Adrenal gland (tissue), 12 donors: ENCODE data around the gene NUF2. TPM values are rescaled to one million over a fixed set of nuclear protein-coding genes. Genes with fewer than 3 reads are reported as not detected.
"Not testable (repeated sequence)": the region's sequence is repeated elsewhere in the genome, so short reads cannot be mapped to it uniquely, and the experiment has no call there.

ENCODE experiments used
- DNase-seq, 7 donors: peaks; one replicate each; pipeline ENCODE4 v3.0.0-alpha.2; 2019 to 2020
- H3K27ac ChIP-seq, 5 donors: fragments of 200-600 bp; sonication (generic) in 4 of 5; 1 replicate in 3 of 5; 2 replicates in 2 of 5; pipeline versions ENCODE4 v1.5.1 to v1.8.0; 2016 to 2020; ENCODE audit warnings: mild to moderate bottlenecking in 1 of 5
- H3K27me3 ChIP-seq: fragments of 200-600 bp; 2 replicates; pipeline ENCODE4 v1.8.0; 2021
- H3K36me3 ChIP-seq, 2 donors: fragments of 200-600 bp; replicated peaks in 1 of 2; 1 replicate in 1 of 2; 2 replicates in 1 of 2; pipeline versions ENCODE4 v1.5.1 to v1.8.0; 2018 to 2022
- H3K4me1 ChIP-seq, 2 donors: fragments of 200-600 bp; replicated peaks in 1 of 2; 1 replicate in 1 of 2; 2 replicates in 1 of 2; pipeline versions ENCODE4 v1.5.1 to v1.8.0; 2018 to 2021
- H3K4me3 ChIP-seq, 4 donors: fragments of 200-600 bp; sonication (generic) in 3 of 4; one replicate each; pipeline ENCODE4 v1.5.1; 2016 to 2018
- H3K9me3 ChIP-seq, 3 donors: fragments of 200-600 bp; sonication (generic) in 1 of 3; replicated peaks in 1 of 3; 1 replicate in 2 of 3; 2 replicates in 1 of 3; pipeline versions ENCODE4 v1.5.1 to v1.8.0; 2016 to 2021
- CTCF ChIP-seq, 6 experiments: fragments of 450-650 bp in 4 of 6; fragments of 200-600 bp in 2 of 6; sonication (generic) in 1 of 6; IDR thresholded peaks; 1 replicate in 5 of 6; 2 replicates in 1 of 6; pipeline versions ENCODE4 v1.5.1 to v1.8.0; 2016 to 2021; ENCODE audit warnings: antibody characterized with exemption in 6 of 6, mild to moderate bottlenecking in 2 of 6, moderate library complexity in 1 of 6
- POLR2A ChIP-seq, 2 donors: fragments of 450-650 bp; IDR thresholded peaks; one replicate each; pipeline ENCODE4 v1.6.1; 2017; ENCODE audit warnings: antibody characterized with exemption in 2 of 2, mild to moderate bottlenecking in 2 of 2, moderate library complexity in 1 of 2
- WGBS, 4 donors: extraction: QIAGEN DNeasy Blood & Tissue Kit in 2 of 4; methylation state at CpG; one replicate each; pipeline versions ENCODE4 v1.1.5 to v1.1.7; 2013 to 2017; 5-methylcytosine and 5-hydroxymethylcytosine counted together
- intact Hi-C, 2 donors: fragments of 100-400 bp; cut with DNase I; formaldehyde crosslinking; loops; one replicate each; pipeline versions ENCODE4 v1.14.1 to v1.15.0; 2022 to 2023
- polyA plus RNA-seq, 3 donors: library from polyadenylated mRNA; stranded (reverse); fragments of 200-250 nt in 2 of 3; fragments of 350-450 nt in 1 of 3; fragmentation: Illumina TruSeq in 1 of 3; extraction: RNeasy Lipid Tissue Mini Kit (QIAGEN cat#74804) in 1 of 3; gene quantifications; one replicate each; pipeline ENCODE4 v1.2.3, GENCODE V29; 2013 to 2014
- total RNA-seq, 9 donors: library from RNA; depleted of rRNA in 4 of 9; stranded (reverse); fragments of >200 nt in 4 of 9; fragments of 120-200 nt in 1 of 9; fragmentation: NEBNext Ultra II Directional in 1 of 9; extraction: Animal tissue kit (Norgen Biotek cat#: 25700) in 1 of 9; gene quantifications; one replicate each; pipeline versions ENCODE4 v1.1.0 to v1.2.4, GENCODE V29; 2013 to 2023
- donor health status: healthy with polysubstance abuse.
- donor health status: Bipolar disorder and iron deficiency.
- donor health status: DM: yes; HTN: yes; CAD: no.
- donor health status: DM: no; HTN: no; CAD: no.
- donor health status: DM: no; HTN: no; CAD: no.
- donor health status: DM: yes; HTN: yes; CAD: no.

NUF2 gene
- total and polyA plus RNA-seq, 12 donors = 0.53 to 12.4 (median 1.0) TPM; not detected in 1

- H3K4me3 ChIP-seq = no peak overlapping the region
- peaks cover 3% of the 10 kb centered on the region in 2 donors for H3K4me1 ChIP-seq
- 40 to 49% (median 42%) methylated on average over 6 of the region's 6 CpGs for WGBS, 4 donors
- DNase-seq = peak in 6 of 7 donors; percentile 22 to 68 (median 51)
- no peak overlapping the region for H3K27ac ChIP-seq
- no peaks in the 10 kb centered on the region for H3K27me3 ChIP-seq
- peak; percentile 63 to 89 (median 76) for TF ChIP-seq CTCF (IDR thresholded peaks at IDR 0.05)
- TF ChIP-seq POLR2A (IDR thresholded peaks at IDR 0.05) = no peak
- peaks cover 0 to 8% of the 10 kb centered on the region in 2 donors for H3K36me3 ChIP-seq
- H3K9me3 ChIP-seq = no peaks in the 10 kb centered on the region
- intact Hi-C loops = loop anchor here (5.0 to 10.0 kb wide), 5 partner anchors 141 to 461 kb away; partner anchors contain the start of gene RGS4 (in 1 of the 2)
Observed at GRCh38 chr1:163315773-163316374, 5.9 kb upstream of the NUF2 start.

- Histone ChIP-seq H3K36me3 (peaks cover 0 to 8% of the 10 kb centered on the region in 2 donors), H3K9me3 (no peaks in the 10 kb centered on the region), H3K4me3 (peak overlapping the region in 3 of 4 donors; percentile 28 to 79 (median 63)), H3K4me1 (peaks cover 7 to 12% of the 10 kb centered on the region in 2 donors), H3K27ac (peak overlapping the region in 3 of 5 donors; percentile 18 to 82 (median 70)), H3K27me3 (no peaks in the 10 kb centered on the region)
- DNase-seq = no peak
- intact Hi-C loops = no loop called here
- WGBS, 4 donors = 33 to 37% (median 34%) methylated on average over 3 of the region's 3 CpGs
- no peak for TF ChIP-seq POLR2A (IDR thresholded peaks at IDR 0.05)
- TF ChIP-seq CTCF (IDR thresholded peaks at IDR 0.05) = no peak
Observed at GRCh38 chr1:163320891-163321290, 863 bp upstream of the NUF2 start.

- intact Hi-C loops, H3K9me3 ChIP-seq, H3K36me3 ChIP-seq, H3K27ac ChIP-seq, DNase-seq, H3K27me3 ChIP-seq, H3K4me3 ChIP-seq: not testable (repeated sequence)
- 85 to 93% (median 90%) methylated on average over 3 of the region's 3 CpGs for WGBS, 4 donors
- H3K4me1 ChIP-seq = peaks cover 7 to 12% of the 10 kb centered on the region in 2 donors
Observed at GRCh38 chr1:163323339-163323738, 1.6 kb downstream of the NUF2 start.

- no peaks in the 10 kb centered on the region for H3K9me3 ChIP-seq
- no peak for TF ChIP-seq CTCF (IDR thresholded peaks at IDR 0.05)
- TF ChIP-seq POLR2A (IDR thresholded peaks at IDR 0.05) = no peak
- no peak overlapping the region for H3K27ac ChIP-seq
- DNase-seq = no peak
- H3K4me3 ChIP-seq = no peak overlapping the region
- H3K36me3 ChIP-seq = no peaks in the 10 kb centered on the region
- intact Hi-C loops = no loop called here
- H3K27me3 ChIP-seq = no peaks in the 10 kb centered on the region
- no peaks in the 10 kb centered on the region for H3K4me1 ChIP-seq
- 96 to 99% (median 97%) methylated on average over 2 of the region's 2 CpGs for WGBS, 4 donors
Observed at GRCh38 chr1:163331116-163331515, 9.4 kb downstream of the NUF2 start.

- no peaks in the 10 kb centered on the region for H3K36me3 ChIP-seq
- H3K9me3 ChIP-seq = no peaks in the 10 kb centered on the region
- DNase-seq = no peak
- no peaks in the 10 kb centered on the region for H3K27me3 ChIP-seq
- no peak overlapping the region for H3K4me3 ChIP-seq
- TF ChIP-seq CTCF (IDR thresholded peaks at IDR 0.05) (no peak), POLR2A (IDR thresholded peaks at IDR 0.05) (no peak)
- intact Hi-C loops = no loop called here
- 73 to 96% (median 91%) methylated on average over 1 of the region's 1 CpG for WGBS, 4 donors
- H3K4me1 ChIP-seq = no peaks in the 10 kb centered on the region
- no peak overlapping the region for H3K27ac ChIP-seq
Observed at GRCh38 chr1:163335216-163335615, 13.5 kb downstream of the NUF2 start.
